UCSD-AML1 (cell line): ENCODE measurements around the gene ATP2C2.

ENCODE experiments used
- DNase-seq: peaks from one replicate; lab custom pipeline; 2025; ENCODE audit not compliant: unreplicated experiment; lab: John Stamatoyannopoulos, UW

The ATP2C2 gene

DNA sequence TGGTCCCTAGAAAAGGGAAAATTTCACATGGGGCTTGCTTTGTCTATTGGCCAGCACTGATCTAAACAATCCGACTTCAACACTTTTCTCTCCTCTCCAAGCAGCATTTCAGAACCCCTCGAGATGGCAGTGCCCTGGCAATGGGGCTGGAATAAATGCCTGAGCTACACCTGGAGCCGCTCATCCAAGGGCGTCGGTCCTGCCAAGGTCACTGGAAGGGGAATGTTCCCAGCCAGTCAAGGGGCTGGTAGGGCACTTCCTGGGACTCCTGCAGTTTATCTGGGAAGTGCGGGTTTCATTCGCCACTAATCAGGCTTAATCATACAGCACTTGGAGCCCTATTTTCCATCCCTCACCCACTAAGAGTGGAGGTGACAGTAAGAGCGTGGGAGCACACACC is 119.0 kb downstream of the ATP2C2 start:
- no peak for DNase-seq

DNA sequence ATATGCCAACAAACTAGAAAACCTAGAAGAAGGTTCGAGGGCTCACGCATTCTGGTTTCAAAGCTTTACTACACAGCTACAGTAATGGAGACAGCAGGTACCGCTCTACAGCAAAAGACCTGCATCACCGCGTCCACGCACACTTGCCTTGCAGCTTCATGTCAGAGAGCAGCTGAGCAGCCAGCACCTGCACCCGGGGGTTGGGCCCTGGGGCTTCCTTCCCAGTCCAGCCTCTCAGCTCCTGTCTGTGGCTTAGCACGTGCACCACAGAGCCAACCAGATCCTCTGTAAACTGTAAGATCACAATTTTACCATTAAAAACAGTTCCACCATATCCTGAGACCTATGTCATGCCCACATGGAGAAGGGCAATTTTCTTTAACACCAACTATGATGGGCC is 120.8 kb downstream of the ATP2C2 start:
- DNase-seq, result no peak

DNA sequence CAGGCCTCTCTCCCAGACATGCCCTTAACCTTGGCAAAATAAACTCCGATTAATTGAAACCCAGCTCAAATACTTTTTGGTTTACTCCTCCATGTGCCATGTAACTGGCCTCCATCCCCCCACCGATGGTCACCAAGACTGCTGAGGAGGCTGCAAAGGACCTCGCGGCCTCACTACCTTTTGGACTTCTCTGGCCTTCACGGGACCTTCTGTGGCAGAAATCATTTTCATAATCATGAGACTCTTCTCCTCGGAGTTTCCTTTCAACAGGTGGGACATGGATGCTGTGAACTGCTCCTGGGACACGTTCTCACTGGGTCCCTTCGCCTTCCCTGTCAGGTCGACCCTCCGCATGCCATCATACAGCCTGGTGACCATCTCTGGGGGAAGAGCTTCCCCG is 127.2 kb downstream of the ATP2C2 start:
- no peak for DNase-seq

DNA sequence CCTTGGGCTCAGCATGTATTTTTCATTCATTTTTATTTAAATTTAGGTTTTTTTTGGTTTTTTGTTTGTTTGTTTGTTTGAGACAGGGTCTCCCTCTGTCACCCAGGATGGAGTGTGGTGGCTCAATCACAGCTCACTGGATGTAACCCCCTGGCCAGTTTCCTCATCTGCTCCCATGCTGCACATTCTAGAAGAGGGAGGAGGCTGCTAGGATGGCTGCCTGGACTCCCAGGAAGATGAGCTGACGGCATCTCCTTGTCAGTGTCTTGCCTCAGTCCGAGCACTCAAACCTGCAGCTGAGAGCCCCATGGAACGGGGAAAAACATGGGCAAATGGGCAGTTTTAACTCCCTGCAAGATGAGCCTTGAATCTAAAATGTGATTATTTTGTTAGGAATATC is 128.7 kb downstream of the ATP2C2 start:
- no peak for DNase-seq

DNA sequence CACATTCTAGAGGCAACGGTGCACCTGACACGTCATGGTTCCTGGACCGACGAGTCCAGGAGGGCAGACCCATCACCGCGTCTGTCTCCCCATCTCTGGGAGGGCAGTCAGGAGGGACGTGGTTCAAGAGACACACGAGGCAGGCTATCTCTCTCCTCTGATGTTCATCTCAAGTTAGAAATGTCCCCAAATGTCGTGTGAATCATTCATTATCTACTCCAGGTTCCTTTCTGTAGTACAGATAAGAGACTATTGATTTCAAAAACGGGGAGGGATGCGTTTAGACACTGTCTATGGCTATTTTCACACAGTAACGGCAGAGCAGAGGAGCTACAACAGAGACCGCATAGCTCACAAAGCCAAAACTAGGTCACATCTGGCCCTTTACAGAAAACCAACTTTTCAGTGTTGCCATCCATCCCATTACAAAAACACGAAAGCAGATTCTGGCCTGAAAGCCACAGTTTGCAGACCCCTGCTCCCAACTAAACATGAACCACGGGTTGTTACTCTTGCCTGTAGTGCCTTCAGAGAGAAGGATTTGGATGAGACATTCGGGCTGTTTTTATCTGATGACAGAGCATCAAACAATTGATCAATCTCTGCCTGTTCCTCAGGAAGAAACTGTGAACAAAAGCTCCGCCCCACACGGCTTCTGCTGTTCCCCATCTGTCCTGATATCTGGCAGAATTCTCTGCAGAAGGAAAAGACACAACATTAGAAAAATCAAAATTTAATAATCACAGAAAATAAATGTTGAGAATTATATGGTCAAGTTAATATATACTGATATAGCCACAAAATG is 129.3 kb downstream of the ATP2C2 start:
- DNase-seq, result no peak

DNA sequence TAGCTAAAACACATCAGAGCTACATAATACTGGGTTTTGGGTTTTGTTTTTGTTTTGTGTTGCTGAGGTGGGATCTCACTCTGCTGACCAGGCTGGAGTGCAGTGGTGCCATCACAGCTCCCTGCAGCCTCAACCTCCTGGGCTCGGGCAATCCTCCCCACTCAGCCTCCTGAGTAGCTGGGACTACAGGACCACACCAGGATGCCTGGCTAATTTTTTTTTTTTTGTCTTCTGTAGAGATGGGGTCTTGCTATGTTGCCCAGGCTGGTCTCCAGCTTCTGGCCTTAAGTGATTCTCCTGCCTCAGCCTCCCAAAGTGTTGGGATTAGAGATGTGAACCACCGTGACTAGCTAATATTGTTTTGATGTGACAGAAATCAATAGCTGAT is 129.9 kb downstream of the ATP2C2 start:
- DNase-seq, result no peak

DNA sequence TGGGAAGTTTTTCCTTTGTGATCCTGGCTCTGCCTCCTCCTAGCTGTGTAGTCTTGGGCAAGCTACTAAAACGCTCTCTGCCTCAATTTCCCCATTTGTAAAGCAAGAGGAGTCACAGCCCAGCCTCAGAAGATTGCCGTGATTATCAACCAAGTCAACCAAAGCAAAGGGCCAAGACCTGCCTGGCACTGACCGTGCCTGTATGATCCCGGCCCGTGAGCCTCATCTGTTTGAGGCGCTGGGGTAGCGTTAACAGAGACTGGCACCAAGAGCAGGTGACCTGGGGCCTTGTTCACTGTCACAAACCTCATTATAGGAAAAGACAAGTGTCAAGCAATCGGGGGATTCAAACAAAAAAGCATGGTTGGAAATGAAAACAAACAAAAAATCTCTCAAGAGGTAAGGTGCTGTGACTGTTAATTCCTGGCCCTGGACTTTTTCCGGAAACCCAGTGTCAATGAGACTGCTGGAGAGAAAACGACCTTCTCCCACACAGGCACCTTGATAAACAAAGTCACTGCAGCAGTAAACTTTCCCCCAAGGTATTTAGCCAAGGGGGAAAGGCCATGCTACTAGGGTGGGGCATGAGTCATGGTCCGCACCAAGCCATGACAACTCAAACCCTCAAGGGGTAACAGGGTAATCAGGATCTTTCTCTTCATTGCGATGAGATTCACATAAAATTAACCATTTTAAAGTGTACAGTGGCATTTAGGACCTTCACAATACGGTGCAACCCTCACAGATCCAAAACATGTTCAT is 130.7 kb downstream of the ATP2C2 start:
- DNase-seq, result no peak

DNA sequence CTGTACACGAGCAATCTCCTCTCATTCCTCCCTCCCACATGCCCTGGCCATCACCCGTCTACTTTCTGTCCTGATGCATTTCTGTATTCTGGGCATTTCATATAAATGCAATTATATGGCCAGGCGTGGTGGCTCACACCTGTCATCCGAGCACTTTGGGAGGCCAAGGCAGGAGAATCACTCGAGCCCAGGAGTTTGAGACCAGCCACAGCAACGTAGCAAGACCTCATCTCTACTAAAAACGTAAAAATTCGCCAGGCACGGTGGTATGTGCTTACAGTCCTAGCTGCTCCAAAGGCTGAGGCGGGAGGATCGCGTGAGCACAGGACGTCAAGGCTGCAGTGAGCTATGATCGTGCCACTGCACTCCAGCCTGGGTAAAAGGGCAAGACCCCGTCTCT is 131.3 kb downstream of the ATP2C2 start:
- DNase-seq, result no peak

DNA sequence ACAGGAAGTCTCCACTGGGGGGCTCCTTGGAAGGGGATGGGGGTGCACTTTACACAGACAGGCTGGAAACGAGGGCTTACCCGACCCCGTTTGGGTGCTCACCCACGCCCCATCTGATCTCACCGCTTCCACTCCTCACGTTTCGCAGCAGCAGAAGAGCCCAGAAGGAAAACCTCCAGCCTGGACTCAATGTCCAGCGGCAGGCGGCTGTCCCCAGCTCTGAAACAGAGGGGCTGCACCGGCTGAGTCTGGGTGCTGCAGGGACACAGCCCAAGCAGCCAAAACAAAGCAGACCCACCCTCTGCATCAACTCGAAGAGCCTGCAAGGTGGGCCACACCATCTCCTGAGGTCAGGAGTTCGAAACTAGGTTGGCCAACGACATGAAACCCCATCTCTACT is 132.2 kb downstream of the ATP2C2 start:
- DNase-seq, result no peak

DNA sequence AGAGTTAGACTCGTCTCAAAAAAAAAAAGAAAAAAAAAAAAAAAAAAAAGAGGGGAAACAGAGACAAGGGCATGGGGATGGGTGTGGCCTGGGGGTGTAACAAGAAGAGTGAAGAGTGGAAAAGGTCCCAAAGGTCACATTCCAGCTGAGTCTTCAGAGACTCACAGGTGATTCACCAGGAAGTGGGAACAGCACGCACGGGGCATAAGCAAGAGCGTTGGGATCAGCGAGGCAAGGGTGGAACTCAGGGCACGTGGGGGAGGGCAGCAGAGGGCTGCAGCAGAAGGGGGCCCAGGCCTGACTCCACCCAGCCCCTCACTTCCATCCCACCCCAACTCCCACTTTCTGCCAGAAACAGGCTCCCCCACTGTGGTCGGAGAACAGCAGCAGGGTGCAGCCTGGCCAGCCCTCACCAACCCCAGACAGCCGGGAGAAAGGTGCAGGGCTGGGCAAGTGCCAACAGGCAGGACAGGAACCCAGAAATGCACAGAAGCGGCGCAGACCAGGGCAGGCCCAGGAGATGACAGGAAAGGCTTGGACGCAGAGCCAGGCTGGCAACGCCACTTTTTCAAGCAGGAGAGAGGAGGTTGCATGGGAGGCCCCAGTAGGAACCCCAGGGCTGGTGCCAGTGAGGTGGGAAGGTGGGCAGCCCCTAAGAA is 132.9 kb downstream of the ATP2C2 start:
- DNase-seq, result no peak

DNA sequence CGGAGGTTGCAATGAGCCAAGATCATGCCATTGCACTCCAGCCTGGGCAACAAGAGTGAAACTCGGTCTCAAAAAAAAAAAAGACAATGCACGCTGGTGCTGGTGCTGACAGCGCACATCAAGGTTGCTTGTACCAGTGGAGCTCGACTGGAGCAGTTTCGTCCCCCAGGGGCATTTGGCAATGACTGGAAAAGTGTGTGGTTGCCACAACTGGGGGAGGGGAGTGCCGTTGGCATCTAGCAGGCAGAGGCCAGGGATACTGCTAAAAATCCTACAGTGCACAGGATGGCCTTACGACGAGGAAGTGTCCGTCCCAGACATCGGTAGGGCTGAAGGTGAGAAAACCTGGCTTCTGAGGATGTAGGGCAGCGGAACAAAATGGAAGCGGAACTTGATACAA is 133.7 kb downstream of the ATP2C2 start:
- DNase-seq, result no peak

DNA sequence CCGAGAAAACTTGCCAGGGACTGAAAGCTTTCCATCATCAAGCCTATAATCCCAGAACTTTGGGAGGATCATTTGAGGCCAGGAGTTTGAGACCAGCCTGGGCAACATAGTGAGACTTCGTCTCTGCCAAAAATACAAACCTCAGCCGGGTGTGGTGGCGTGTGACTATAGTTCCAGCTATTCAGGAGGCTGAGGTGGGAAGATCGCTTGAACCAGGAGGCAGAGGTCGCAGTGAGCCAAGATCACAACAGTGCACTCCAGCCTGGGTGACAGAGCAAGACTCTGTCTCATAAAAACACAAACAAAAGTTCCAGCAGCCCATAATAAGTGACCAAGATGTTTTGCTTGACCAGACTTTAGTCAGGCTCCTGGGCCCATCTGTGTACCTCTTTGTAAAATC is 134.2 kb downstream of the ATP2C2 start:
- DNase-seq, result no peak

DNA sequence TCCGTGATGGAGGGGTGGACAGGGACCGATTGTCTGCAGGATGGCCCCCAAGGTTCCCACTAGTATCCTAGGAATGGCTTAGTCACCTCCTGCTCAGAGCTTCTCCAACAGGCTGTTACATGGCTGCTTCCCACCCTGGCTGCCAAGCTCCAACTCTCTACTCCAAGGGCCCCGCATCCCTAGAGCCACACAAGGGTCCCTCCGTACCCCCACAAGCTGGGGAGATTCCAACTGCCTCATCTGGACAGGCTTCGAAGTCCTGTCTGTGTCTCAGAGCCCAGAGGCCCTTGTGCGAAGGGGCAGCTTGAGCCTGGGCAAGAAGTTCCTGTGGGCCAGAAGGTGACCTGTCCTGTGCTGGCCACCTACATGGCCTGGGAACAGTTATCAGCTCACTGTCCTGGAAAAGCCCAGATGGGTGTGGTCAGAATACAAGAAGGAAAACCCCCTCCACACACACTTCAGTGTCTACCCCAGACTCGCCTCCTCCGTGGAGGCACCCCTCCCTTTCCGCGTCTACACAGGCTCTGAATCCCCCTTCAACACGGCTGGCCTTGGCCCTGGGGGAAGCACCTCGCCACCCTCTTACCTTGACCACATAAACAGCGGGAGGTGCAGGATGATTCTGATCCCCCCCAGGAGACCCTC is 135.5 kb downstream of the ATP2C2 start:
- DNase-seq, result no peak

DNA sequence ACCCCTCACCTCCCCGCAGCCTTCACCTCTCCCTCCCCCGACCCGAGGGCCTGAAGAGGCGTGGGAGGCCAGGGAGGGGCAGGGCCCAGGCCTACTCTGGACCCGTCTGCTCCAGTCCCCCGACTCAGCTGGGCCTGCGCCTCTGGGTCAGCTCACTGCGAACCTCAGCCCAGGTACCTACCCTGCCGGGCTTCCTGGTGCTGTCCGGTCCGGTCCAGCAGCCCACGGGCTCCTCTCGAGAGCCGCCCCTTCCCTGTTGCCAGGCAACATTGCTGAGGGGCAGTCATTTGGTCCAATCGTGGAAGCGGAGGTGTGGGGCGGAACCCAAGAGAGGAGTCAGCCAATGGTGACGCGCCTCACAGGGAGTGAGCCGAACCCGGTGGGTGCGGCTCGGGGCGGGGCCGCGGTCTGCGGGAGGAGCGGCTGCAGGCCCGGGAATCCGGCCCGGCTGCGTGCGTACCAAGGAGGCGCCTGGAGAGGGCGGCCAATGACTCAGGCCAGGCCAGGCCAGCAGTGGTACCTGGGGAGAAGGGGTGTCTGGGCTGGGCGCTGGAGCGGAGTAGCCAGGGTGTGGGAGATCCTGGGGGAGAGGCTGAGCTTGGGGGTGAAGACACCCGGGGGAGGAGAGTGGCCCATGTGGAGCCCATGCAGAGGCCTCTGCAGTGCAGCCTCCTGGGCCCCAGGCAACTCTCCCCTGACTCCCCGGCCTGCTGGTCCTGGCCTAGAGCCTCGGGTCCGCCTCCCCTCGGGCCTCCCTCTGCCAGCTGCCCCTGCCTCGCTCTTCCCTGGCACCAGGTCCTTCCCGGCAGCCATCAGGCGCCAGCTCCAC is 136.3 kb downstream of the ATP2C2 start, which contains the start of gene MEAK7:
TSS of gene MEAK7 (minus strand) at position 240 of the 829 bp plus-strand sequence. CDS start 6,573 bp downstream, outside the sequence.
- peak; percentile 98 for DNase-seq

DNA sequence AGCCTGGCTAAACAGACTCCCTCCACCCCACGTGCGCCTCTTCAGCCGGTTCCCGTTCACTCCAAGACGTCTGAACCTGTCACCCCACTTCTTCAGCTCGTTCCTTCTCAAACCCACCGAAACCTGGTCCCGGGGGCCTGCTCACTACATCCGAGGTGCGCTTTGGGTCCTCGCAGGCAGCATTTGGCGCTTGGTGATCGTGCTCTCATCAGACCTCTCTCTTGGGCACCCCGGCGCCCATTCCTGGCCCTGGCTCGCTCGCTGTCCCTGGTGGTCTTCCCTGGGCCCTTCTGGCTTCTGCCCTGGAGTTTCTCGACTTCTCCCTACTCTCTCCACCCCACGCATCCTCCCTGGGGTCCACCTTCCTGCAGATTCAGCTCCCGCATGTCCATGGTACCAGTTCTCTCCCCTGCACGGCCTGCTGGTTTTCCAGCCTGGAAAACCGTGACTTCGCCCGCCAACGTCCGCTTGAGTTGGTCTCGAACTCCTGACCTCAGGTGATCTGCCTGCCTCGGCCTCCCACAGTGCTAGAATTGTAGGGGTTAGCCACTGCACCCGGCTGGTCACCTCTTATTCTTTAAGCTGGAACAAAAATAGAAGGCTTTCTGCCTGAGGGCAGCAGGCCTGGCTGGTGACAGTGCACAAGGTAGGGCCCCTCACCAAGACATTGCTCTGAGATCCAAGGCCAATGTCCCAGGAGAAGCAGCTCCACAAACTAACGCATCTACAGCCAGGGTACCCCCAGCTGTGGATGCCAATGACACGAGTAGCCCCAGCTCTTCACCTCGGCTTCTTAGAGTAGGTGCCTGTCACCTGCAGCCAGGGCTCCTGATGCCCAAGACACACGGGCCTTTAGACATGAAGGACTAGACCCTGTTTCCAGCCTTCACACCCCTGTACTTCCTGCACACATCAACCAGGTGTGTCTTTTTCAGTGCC is 137.2 kb downstream of the ATP2C2 start:
- DNase-seq, result no peak

DNA sequence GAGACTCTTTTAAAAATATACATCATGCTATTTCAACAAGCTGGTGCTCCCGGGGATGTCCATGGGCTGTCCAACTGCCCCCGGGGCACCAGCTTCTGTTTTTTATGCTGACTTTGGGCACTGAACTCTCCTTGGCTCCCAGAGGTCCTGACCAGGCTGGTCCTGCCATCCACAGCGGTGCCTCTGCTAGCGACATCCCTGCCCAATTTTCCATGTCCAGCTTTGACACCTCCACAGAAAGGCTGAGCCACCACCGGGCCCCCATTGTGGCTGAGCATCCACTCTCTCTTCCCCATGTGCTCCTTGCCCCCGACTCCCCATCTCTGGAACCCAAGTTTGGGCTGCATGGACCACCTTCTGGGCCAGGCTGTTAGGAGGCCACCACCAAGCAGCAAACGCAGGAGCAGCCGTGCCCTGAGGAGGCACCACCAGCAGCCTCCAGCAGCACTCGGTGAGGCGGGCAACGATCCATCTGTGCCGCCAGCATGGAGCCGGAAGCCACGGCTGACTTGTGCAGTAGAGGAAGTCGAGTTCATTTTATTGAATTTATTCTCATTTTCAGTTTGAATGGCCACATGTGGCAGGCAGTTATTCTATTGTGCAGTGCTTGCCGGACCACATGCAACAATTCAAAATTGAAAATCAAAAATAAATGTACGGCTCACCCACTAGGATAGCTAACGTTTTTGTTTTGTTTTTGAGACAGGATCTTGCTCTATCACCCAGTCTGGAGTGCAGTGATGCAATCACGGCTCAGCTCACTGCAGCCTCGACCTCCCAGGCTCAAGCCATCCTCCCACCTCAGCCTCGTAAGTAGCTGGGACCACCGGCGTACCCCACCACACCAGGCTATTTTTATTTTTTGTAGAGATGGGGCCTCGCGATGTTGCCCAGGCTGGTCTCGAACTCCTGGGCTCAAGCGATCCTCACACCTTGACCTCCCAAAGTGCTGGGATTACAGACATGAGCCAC is 139.0 kb downstream of the ATP2C2 start:
- DNase-seq, result no peak

DNA sequence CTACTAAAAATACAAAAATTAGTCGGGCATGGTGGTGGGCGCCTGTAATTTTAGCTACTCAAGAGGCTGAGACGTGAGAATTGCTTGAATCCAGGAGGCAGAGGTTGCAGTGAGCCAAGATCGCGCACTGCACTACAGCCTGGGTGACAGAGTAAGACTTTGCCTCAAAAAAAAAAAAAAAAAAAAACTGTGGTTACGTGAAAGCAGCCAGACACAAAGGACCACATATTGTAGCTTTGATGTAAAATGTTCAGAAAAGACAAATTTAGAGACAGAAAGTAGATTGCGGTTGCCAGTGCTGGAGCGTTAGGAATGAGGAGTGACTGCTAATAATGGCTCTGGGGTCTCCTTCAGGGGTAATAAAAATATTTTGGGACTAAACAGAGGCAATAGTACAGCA is 140.2 kb downstream of the ATP2C2 start:
- no peak for DNase-seq
